Endothelial cell of umbilical vein (primary cell): ENCODE measurements around the gene THEM4.

Source experiments
- EZH2 ChIP-seq: IDR thresholded peaks from 2 replicates; pipeline ENCODE4 v1.6.1; 2012; ENCODE audit warnings: borderline replicate concordance, low read depth, mild to moderate bottlenecking, moderate library complexity, low read length, inconsistent platforms; ENCODE audit not compliant: severe bottlenecking
- JUN ChIP-seq: IDR thresholded peaks from 2 replicates; pipeline ENCODE4 v1.6.1; 2011; ENCODE audit warnings: borderline replicate concordance, low read depth; ENCODE audit not compliant: insufficient read length, insufficient read depth
- POLR2AphosphoS5 ChIP-seq: IDR thresholded peaks from 2 replicates; pipeline ENCODE4 v1.6.1; 2012; ENCODE audit warnings: low read depth, mild to moderate bottlenecking, control low read depth, low read length, moderate library complexity; ENCODE audit not compliant: insufficient read depth
- TF ChIP-seq, protein P1 (sequence below), 2 donors: IDR thresholded peaks; 1 replicate in 1 of 2; 2 replicates in 1 of 2; pipeline ENCODE4 v1.5.1; 2011; ENCODE audit warnings: low read length in 2 of 2, mild to moderate bottlenecking in 2 of 2, moderate library complexity in 2 of 2, control low read depth in 1 of 2, inconsistent platforms in 1 of 2, low read depth in 1 of 2; ENCODE audit not compliant: insufficient read depth in 1 of 2; ENCODE audit errors: extremely low read depth in 1 of 2

DNA sequence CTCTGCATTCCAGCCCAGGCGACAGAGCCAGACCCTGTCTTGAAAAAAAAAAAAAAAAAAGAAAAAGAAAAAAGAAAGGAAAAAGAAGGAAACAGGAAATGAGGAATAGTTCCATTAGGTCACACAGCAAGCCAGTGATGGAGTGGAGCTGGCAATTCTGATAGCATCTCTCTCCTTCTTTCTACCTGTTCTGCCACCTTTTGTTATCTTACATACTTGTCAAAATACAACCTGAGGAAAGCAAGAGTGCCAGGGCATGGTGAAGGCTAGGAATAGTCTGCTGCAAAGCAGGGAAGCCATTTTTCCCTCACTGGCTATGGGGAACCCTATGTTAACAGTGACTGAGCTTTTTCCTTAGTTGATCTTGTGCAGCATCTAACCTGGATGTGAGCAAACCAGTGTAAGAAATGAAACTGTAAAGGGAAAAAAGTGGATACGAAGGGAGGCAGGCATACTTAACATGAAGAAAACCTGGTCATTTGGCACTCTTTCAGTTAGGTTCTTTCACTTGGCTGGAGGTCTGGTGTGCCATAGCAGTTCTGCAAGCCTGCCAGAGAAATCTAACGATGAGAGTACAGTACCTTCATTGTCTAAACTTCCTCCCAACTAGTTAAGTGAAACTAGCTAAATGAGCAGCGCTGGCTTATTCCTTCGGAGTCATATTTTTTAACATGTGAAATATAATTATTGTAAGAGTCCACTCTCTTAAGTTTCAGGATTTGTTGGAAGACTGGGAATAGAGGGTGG lies 37.9 kb downstream of the THEM4 start:
- TF ChIP-seq, protein P1, sequence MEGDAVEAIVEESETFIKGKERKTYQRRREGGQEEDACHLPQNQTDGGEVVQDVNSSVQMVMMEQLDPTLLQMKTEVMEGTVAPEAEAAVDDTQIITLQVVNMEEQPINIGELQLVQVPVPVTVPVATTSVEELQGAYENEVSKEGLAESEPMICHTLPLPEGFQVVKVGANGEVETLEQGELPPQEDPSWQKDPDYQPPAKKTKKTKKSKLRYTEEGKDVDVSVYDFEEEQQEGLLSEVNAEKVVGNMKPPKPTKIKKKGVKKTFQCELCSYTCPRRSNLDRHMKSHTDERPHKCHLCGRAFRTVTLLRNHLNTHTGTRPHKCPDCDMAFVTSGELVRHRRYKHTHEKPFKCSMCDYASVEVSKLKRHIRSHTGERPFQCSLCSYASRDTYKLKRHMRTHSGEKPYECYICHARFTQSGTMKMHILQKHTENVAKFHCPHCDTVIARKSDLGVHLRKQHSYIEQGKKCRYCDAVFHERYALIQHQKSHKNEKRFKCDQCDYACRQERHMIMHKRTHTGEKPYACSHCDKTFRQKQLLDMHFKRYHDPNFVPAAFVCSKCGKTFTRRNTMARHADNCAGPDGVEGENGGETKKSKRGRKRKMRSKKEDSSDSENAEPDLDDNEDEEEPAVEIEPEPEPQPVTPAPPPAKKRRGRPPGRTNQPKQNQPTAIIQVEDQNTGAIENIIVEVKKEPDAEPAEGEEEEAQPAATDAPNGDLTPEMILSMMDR (IDR thresholded peaks at IDR 0.05; ENCODE audit: extremely low read depth in 1 of 2, insufficient read depth in 1 of 2, low read depth in 1 of 2, low read length in 2 of 2), result no peak
- TF ChIP-seq EZH2, result no peak
- TF ChIP-seq JUN, result no peak
- no peak for TF ChIP-seq POLR2AphosphoS5
